Smooth muscle cell (in vitro differentiated cells): Measurements from ENCODE around the gene SIVA1. TPM values are rescaled to one million over a fixed set of nuclear protein-coding genes. Genes with fewer than 3 reads are reported as not detected.

Source experiments
- DNase-seq: peaks from one replicate; lab custom pipeline; 2025; ENCODE audit not compliant: unreplicated experiment; lab: John Stamatoyannopoulos, UW
- H2AFZ ChIP-seq: fragments of 200-600 bp; sonication (generic); 2 replicates; pipeline ENCODE4 v1.6.0; 2016; ENCODE audit warnings: antibody characterized with exemption, low read depth, mild to moderate bottlenecking
- H3F3A ChIP-seq: fragments of 200-600 bp; sonication (generic); 2 replicates; pipeline ENCODE4 v1.6.0; 2017; ENCODE audit warnings: antibody characterized with exemption, low read depth
- H3K27ac ChIP-seq: fragments of 200-600 bp; sonication (generic); 2 replicates; pipeline ENCODE4 v1.5.1; 2016; ENCODE audit warnings: low read depth, mild to moderate bottlenecking
- H3K27me3 ChIP-seq: fragments of 200-600 bp; sonication (generic); 2 replicates; pipeline ENCODE4 v1.6.1; 2016; ENCODE audit warnings: low read depth, mild to moderate bottlenecking
- H3K36me3 ChIP-seq: fragments of 200-600 bp; sonication (generic); 2 replicates; pipeline ENCODE4 v1.5.1; 2016; ENCODE audit warnings: low read depth
- H3K4me1 ChIP-seq: fragments of 200-600 bp; sonication (generic); 2 replicates; pipeline ENCODE4 v1.5.1; 2016; ENCODE audit warnings: low read depth
- H3K4me2 ChIP-seq: fragments of 200-600 bp; sonication (generic); 2 replicates; pipeline ENCODE4 v1.6.0; 2016; ENCODE audit warnings: mild to moderate bottlenecking
- H3K4me3 ChIP-seq: fragments of 200-600 bp; sonication (generic); 2 replicates; pipeline ENCODE4 v1.5.1; 2016; ENCODE audit warnings: mild to moderate bottlenecking
- H3K79me2 ChIP-seq: fragments of 200-600 bp; sonication (generic); 2 replicates; pipeline ENCODE4 v1.6.0; 2016; ENCODE audit warnings: low read depth, mild to moderate bottlenecking
- H3K9ac ChIP-seq: fragments of 200-600 bp; sonication (generic); 2 replicates; pipeline ENCODE4 v1.6.0; 2016; ENCODE audit warnings: low read depth
- H3K9me3 ChIP-seq: fragments of 200-600 bp; sonication (generic); replicated peaks from 2 replicates; pipeline ENCODE4 v1.5.1; 2016; ENCODE audit warnings: low read depth
- H4K20me1 ChIP-seq: fragments of 200-600 bp; sonication (generic); 2 replicates; pipeline ENCODE4 v1.6.0; 2016; ENCODE audit warnings: low read depth
- CTCF ChIP-seq: fragments of 200-600 bp; sonication (generic); IDR thresholded peaks from 2 replicates; pipeline ENCODE4 v1.5.1; 2017; ENCODE audit warnings: borderline replicate concordance, mild to moderate bottlenecking, antibody characterized with exemption; ENCODE audit not compliant: insufficient read depth, poor library complexity, severe bottlenecking
- WGBS: methylation state at CpG from one replicate; pipeline ENCODE4 v1.1.7; 2016; ENCODE audit warnings: low lambda C conversion rate; 5-methylcytosine and 5-hydroxymethylcytosine counted together
- polyA plus RNA-seq: library from polyadenylated mRNA; unstranded; fragments of >200 nt; fragmentation: Nextera tagmentation; extraction: Ambion mirVana; gene quantifications from 2 replicates; pipeline ENCODE4 v1.2.1, GENCODE V29; 2016
- total RNA-seq: library from RNA; depleted of rRNA; stranded (reverse); fragments of >200 nt; gene quantifications from 2 replicates; pipeline ENCODE4 v1.2.3, GENCODE V29; 2014

The SIVA1 gene
- total and polyA plus RNA-seq, 2 experiments from 2014 or later = 78.5 to 118 TPM

GRCh38 chr14:104724407-104724980 lies 28.5 kb upstream of the SIVA1 start:
- no peak for TF ChIP-seq CTCF
- H4K20me1 ChIP-seq = peaks cover 15% of the 10 kb centered on the region
- no peak overlapping the region for H3K27ac ChIP-seq
- peak overlapping the region; percentile 57 for H3K9ac ChIP-seq
- H3K36me3 ChIP-seq = no peaks in the 10 kb centered on the region
- no peaks in the 10 kb centered on the region for H3K9me3 ChIP-seq
- H3K79me2 ChIP-seq = no peaks in the 10 kb centered on the region
- peak overlapping the region; percentile 97 for H3K4me2 ChIP-seq
- H3F3A ChIP-seq = no peaks in the 10 kb centered on the region
- 28% methylated on average over 12 of the region's 27 CpGs for WGBS
- no peaks in the 10 kb centered on the region for H3K27me3 ChIP-seq
- peaks cover 12% of the 10 kb centered on the region for H3K4me1 ChIP-seq
- no peak overlapping the region for H2AFZ ChIP-seq
- no peak for DNase-seq
- peak overlapping the region; percentile 76 for H3K4me3 ChIP-seq

GRCh38 chr14:104724981-104725771 lies 27.8 kb upstream of the SIVA1 start:
- Histone ChIP-seq H3F3A (no peaks in the 10 kb centered on the region), H3K36me3 (no peaks in the 10 kb centered on the region), H3K4me2 (peak overlapping the region; percentile 97), H3K27ac (no peak overlapping the region), H3K9me3 (no peaks in the 10 kb centered on the region), H3K79me2 (no peaks in the 10 kb centered on the region), H3K27me3 (no peaks in the 10 kb centered on the region), H3K9ac (no peak overlapping the region), H2AFZ (no peak overlapping the region), H4K20me1 (peaks cover 15% of the 10 kb centered on the region), H3K4me3 (peak overlapping the region; percentile 76), H3K4me1 (peaks cover 12% of the 10 kb centered on the region)
- DNase-seq = no peak
- WGBS = 40% methylated on average over 19 of the region's 24 CpGs
- no peak for TF ChIP-seq CTCF

GRCh38 chr14:104725772-104726548 lies 27.0 kb upstream of the SIVA1 start:
- H3K4me3 ChIP-seq = no peak overlapping the region
- H4K20me1 ChIP-seq = peaks cover 15% of the 10 kb centered on the region
- no peaks in the 10 kb centered on the region for H3K79me2 ChIP-seq
- DNase-seq = no peak
- no peaks in the 10 kb centered on the region for H3F3A ChIP-seq
- TF ChIP-seq CTCF = no peak
- H3K4me2 ChIP-seq = peak overlapping the region; percentile 97
- H3K36me3 ChIP-seq = no peaks in the 10 kb centered on the region
- no peaks in the 10 kb centered on the region for H3K27me3 ChIP-seq
- 84% methylated on average over 25 of the region's 25 CpGs for WGBS
- no peak overlapping the region for H3K9ac ChIP-seq
- peaks cover 12% of the 10 kb centered on the region for H3K4me1 ChIP-seq
- no peak overlapping the region for H2AFZ ChIP-seq
- no peaks in the 10 kb centered on the region for H3K9me3 ChIP-seq
- no peak overlapping the region for H3K27ac ChIP-seq
